Gastroesophageal sphincter (tissue), 4 donors: ENCODE results near the gene MYT1. TPM values are rescaled to one million over a fixed set of nuclear protein-coding genes. Genes with fewer than 3 reads are reported as not detected.
"Not testable (repeated sequence)": the region's sequence is repeated elsewhere in the genome, so short reads cannot be mapped to it uniquely, and the experiment has no call there.

Source experiments
- ATAC-seq: fragments of 150-250 bp; one replicate; pipeline ENCODE4 v1.9.1; 2016; ENCODE audit warnings: mild to moderate bottlenecking, moderate library complexity
- H3K27ac ChIP-seq, 4 donors: fragments of 200-600 bp; sonication (generic) in 3 of 4; 1 replicate in 3 of 4; 2 replicates in 1 of 4; pipeline ENCODE4 v1.5.1; 2016 to 2019
- H3K27me3 ChIP-seq: fragments of 200-600 bp; sonication (generic); one replicate; pipeline ENCODE4 v1.5.1; 2019
- H3K36me3 ChIP-seq, 2 donors: fragments of 200-600 bp; sonication (generic); one replicate each; pipeline ENCODE4 v1.5.1; 2019; ENCODE audit warnings: control low read depth in 1 of 2
- H3K4me1 ChIP-seq, 3 donors: fragments of 200-600 bp; sonication (generic); 1 replicate in 2 of 3; 2 replicates in 1 of 3; pipeline ENCODE4 v1.5.1; 2016 to 2019; ENCODE audit warnings: control low read depth in 2 of 3
- H3K4me3 ChIP-seq, 2 donors: fragments of 200-600 bp; sonication (generic); one replicate each; pipeline ENCODE4 v1.5.1; 2019; ENCODE audit warnings: mild to moderate bottlenecking in 1 of 2, moderate library complexity in 1 of 2
- H3K9me3 ChIP-seq, 3 donors: fragments of 200-600 bp; sonication (generic); one replicate each; pipeline ENCODE4 v1.5.1; 2017 to 2019; ENCODE audit warnings: control low read depth in 2 of 3
- EP300 ChIP-seq: sonication (generic); formaldehyde crosslinking; IDR thresholded peaks from one replicate; pipeline ENCODE4 v1.6.1; 2017; ENCODE audit warnings: antibody characterized with exemption, mild to moderate bottlenecking
- POLR2A ChIP-seq, 2 donors: fragments of 450-650 bp; IDR thresholded peaks; one replicate each; pipeline ENCODE4 v1.6.1; 2017; ENCODE audit warnings: antibody characterized with exemption in 2 of 2, mild to moderate bottlenecking in 2 of 2, moderate library complexity in 1 of 2
- POLR2AphosphoS5 ChIP-seq: sonication (generic); formaldehyde crosslinking; IDR thresholded peaks from one replicate; pipeline ENCODE4 v1.6.1; 2017; ENCODE audit warnings: antibody characterized with exemption
- WGBS, 2 donors: methylation state at CpG; one replicate each; pipeline ENCODE4 v1.1.5; 2018; ENCODE audit warnings: low coverage in 1 of 2; 5-methylcytosine and 5-hydroxymethylcytosine counted together
- total RNA-seq, 4 donors: library from RNA; depleted of rRNA; stranded (reverse); fragments of >200 nt; gene quantifications; one replicate each; pipeline ENCODE4 v1.1.0, GENCODE V29; 2016
- TF ChIP-seq, protein P1 (sequence below), 4 experiments: fragments of 200-600 bp in 2 of 4; fragments of 450-650 bp in 2 of 4; sonication (generic) in 1 of 4; IDR thresholded peaks; one replicate each; pipeline ENCODE4 v1.5.1; 2017 to 2019; ENCODE audit warnings: antibody characterized with exemption in 4 of 4, mild to moderate bottlenecking in 2 of 4, moderate library complexity in 2 of 4

The MYT1 gene
- total RNA-seq, 4 donors from 2014 or later, result 0.04 to 0.27 TPM; not detected in 2

DNA sequence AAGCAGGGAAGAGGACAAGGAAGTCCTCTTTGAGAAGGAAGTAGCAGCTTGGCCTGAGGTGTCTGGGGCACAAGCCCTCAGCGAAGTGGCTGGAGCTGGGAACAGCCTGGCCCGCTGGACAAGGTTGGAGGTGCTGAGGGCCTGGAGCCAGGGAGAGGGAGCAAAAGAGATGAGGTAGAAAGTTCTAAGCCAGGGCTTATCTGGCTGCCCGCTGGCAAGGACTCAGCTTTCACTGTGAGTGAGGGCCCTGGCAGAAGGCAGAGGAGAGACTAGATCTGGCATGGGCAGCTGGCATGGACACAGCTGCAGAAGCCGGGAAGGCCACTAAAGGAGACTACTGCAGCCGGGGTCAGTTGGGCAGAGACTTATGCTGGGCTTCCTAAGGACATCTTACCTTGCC is 69.5 kb downstream of the MYT1 start:
- H3K4me1 ChIP-seq, result no peaks in the 10 kb centered on the region
- ATAC-seq, result no peak

DNA sequence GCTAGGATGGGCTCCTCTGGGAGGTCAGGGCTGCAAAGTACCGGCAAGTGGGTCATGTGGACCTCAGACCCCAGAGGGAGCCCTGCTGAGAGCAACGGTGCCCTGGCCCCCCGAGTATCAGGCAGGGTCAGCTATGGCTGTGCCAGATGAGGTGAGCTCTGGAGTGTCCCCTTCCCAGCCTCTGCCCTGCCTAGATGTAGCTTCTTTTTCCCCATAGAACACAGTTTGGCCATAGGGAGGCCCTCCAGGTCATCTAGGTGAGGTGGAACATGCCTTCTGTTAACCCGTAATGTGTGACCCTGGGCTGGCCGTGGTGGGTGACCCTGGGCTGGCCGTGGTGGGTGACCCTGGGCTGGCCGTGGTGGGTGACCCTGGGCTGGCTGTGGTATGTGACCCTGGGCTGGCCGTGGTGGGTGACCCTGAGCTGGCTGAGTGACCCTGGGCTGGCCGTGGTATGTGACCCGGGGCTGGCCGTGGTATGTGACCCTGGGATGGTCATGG is 70.1 kb downstream of the MYT1 start:
- Histone ChIP-seq H3K4me1 (no peaks in the 10 kb centered on the region), H3K4me3 (no peak overlapping the region), H3K9me3 (no peaks in the 10 kb centered on the region), H3K36me3 (no peaks in the 10 kb centered on the region), H3K27ac (no peak overlapping the region), H3K27me3 (no peaks in the 10 kb centered on the region)
- TF ChIP-seq POLR2AphosphoS5 (no peak), EP300 (no peak), POLR2A (IDR thresholded peaks at IDR 0.05) (no peak)
- TF ChIP-seq, protein P1, sequence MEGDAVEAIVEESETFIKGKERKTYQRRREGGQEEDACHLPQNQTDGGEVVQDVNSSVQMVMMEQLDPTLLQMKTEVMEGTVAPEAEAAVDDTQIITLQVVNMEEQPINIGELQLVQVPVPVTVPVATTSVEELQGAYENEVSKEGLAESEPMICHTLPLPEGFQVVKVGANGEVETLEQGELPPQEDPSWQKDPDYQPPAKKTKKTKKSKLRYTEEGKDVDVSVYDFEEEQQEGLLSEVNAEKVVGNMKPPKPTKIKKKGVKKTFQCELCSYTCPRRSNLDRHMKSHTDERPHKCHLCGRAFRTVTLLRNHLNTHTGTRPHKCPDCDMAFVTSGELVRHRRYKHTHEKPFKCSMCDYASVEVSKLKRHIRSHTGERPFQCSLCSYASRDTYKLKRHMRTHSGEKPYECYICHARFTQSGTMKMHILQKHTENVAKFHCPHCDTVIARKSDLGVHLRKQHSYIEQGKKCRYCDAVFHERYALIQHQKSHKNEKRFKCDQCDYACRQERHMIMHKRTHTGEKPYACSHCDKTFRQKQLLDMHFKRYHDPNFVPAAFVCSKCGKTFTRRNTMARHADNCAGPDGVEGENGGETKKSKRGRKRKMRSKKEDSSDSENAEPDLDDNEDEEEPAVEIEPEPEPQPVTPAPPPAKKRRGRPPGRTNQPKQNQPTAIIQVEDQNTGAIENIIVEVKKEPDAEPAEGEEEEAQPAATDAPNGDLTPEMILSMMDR (IDR thresholded peaks at IDR 0.05), result no peak
- no CpG with 5 or more reads among the region's 11 CpGs for WGBS, 2 donors
- ATAC-seq, result no peak

More for the DNA sequence above, 69.5 kb downstream of the MYT1 start:
- Histone ChIP-seq H3K9me3 (no peaks in the 10 kb centered on the region), H3K36me3 (no peaks in the 10 kb centered on the region), H3K4me3 (no peak overlapping the region), H3K27me3 (peaks cover 1% of the 10 kb centered on the region), H3K27ac (no peak overlapping the region)
- TF ChIP-seq, protein P1 (IDR thresholded peaks at IDR 0.05), result no peak
- no peak for TF ChIP-seq POLR2A (IDR thresholded peaks at IDR 0.05)
- no peak for TF ChIP-seq EP300
- no peak for TF ChIP-seq POLR2AphosphoS5
- WGBS, 2 donors, result 56 to 67% methylated on average over 1 to 5 of the region's 5 CpGs

DNA sequence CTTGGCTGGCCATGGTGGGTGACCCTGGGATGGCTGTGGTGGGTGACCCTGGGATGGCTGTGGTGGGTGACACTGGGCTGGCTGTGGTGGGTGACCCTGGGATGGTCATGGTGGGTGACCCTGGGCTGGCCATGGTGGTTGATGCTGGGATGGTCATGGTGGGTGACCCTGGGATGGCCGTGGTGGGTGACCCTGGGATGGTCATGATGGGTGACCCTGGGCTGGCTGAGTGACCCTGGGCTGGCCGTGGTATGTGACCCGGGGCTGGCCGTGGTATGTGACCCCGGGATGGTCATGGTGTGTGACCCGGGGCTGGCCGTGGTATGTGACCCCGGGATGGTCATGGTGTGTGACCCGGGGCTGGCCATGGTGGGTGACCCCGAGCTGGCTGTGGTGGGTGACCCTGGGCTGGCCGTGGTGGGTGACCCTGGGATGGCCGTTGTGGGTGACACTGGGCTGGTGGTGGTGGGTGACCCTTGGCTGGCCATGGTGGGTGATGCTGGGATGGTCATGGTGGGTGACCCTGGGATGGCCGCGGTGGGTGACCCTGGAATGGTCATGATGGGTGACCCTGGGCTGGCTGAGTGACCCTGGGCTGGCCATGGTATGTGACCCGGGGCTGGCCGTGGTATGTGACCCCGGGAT is 70.8 kb downstream of the MYT1 start:
- not testable (repeated sequence) for H3K27ac ChIP-seq, H3K4me1 ChIP-seq, H3K36me3 ChIP-seq, ATAC-seq, H3K9me3 ChIP-seq, H3K4me3 ChIP-seq, H3K27me3 ChIP-seq
- WGBS, 2 donors, result no CpG with 5 or more reads among the region's 17 CpGs

DNA sequence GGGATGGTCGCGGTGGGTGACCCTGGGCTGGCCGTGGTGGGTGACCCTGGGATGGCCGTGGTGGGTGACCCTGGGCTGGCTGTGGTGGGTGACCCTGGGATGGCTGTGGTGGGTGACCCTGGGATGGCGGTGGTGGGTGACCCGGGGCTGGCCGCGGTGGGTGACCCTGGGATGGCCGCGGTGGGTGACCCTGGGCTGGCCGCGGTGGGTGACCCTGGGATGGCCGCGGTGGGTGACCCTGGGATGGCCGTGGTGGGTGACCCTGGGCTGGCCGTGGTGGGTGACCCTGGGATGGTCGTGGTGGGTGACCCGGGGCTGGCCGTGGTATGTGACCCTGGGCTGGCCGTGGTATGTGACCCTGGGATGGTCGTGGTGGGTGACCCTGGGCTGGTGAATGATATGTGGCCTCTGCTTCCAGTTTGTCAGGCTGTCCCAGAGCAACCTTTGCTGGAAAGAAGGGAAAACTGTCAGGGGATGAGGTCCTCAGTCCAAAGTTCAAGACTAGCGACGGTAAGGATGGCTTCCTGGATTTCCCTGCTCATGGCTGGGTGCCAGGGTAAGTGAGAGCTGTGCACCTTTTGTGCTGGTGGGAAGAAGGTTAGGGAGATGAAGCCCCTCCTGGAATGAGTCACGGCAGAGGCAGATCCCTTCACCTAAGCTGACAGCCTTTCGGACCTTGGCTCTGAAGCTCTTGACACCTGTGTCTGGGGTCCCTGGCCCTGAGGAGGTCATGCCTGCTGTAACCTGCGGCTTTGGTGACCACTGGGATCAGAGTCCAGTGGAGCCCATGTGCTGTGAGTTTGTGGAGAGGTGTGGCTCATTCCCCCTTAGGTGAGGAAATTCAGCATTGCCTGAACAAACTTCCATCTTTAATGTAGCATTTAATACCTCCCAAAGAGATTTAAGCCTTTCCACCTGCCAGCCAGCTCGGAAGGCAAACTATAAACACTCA is 72.2 kb downstream of the MYT1 start:
- 58 to 92% methylated on average over 2 to 4 of the region's 27 CpGs for whole genome bisulfite sequencing, 2 donors
- Histone ChIP-seq H3K36me3 (no peaks in the 10 kb centered on the region), H3K9me3 (no peaks in the 10 kb centered on the region), H3K4me1 (no peaks in the 10 kb centered on the region), H3K27ac (no peak overlapping the region), H3K4me3 (no peak overlapping the region), H3K27me3 (no peaks in the 10 kb centered on the region)
- TF ChIP-seq POLR2A (IDR thresholded peaks at IDR 0.05) (no peak), POLR2AphosphoS5 (no peak), EP300 (no peak)
- TF ChIP-seq, protein P1 (IDR thresholded peaks at IDR 0.05), result no peak
- ATAC-seq, result no peak

DNA sequence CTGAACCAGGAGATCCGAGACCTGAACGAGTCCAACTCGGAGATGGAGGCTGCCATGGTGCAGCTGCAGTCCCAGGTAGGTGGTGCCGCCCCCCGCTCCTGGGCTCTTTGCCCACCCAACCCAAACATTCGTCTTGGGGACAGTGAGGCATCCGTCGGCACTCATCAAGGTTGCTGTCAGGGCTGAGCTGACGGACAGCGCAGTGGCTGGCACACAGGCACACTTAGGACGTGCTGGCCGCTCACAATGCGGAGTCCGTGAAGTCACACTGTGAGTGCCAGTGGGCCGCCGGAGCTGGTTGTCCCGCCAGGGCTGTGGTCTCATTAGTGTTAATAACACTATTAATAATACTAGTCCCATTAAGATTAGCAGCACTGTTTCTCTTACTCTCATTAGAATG is 73.1 kb downstream of the MYT1 start:
- Histone ChIP-seq H3K27me3 (no peaks in the 10 kb centered on the region), H3K27ac (no peak overlapping the region), H3K9me3 (no peaks in the 10 kb centered on the region), H3K4me3 (no peak overlapping the region), H3K36me3 (no peaks in the 10 kb centered on the region), H3K4me1 (no peaks in the 10 kb centered on the region)
- ATAC-seq, result no peak
- WGBS, 2 donors, result 82 to 83% methylated on average over 3 to 10 of the region's 17 CpGs
- TF ChIP-seq EP300, result no peak
- TF ChIP-seq POLR2AphosphoS5, result no peak
- TF ChIP-seq POLR2A (IDR thresholded peaks at IDR 0.05), result no peak
- TF ChIP-seq, protein P1 (IDR thresholded peaks at IDR 0.05), result no peak
